GM18520 (cell line): ENCODE measurements around the gene TREML1.
"Not testable (repeated sequence)": the region's sequence is repeated elsewhere in the genome, so short reads cannot be mapped to it uniquely, and the experiment has no call there.

Source experiments
- ATAC-seq: cut with Tn5 transposase; IDR thresholded peaks from one replicate; pipeline ENCODE4 v1.9.1; 2021; ENCODE audit not compliant: unreplicated experiment

Gene TREML1

GRCh38 chr6:41153992-41154625 lies at the start of gene TREML1:
Gene TREML1, minus strand, starts transcription at chr6:41154347. Its CDS starts 59 bp downstream, at chr6:41154288.
- no peak for ATAC-seq

- ATAC-seq = no peak
Measured at GRCh38 chr6:41201764-41202173, 47.6 kb upstream of the TREML1 start.

GRCh38 chr6:41200901-41201763 lies 47.0 kb upstream of the TREML1 start, which contains the start of gene TREML2:
Gene TREML2, minus strand, starts transcription at chr6:41201149. Its CDS starts 141 bp downstream, at chr6:41201008.
- no peak for ATAC-seq

GRCh38 chr6:41200296-41200900 lies 46.3 kb upstream of the TREML1 start:
- no peak for ATAC-seq

GRCh38 chr6:41199552-41200246 lies 45.6 kb upstream of the TREML1 start:
- peak; percentile 47 for ATAC-seq

GRCh38 chr6:41197234-41197633 lies 43.1 kb upstream of the TREML1 start:
- no peak for ATAC-seq

- ATAC-seq = no peak
Measured at GRCh38 chr6:41194386-41194785, 40.2 kb upstream of the TREML1 start.

- ATAC-seq = no peak
Measured at GRCh38 chr6:41193884-41194283, 39.7 kb upstream of the TREML1 start.

GRCh38 chr6:41193171-41193734 lies 39.1 kb upstream of the TREML1 start:
- ATAC-seq = no peak

- ATAC-seq = no peak
Measured at GRCh38 chr6:41191569-41191968, 37.4 kb upstream of the TREML1 start.

- ATAC-seq = no peak
Measured at GRCh38 chr6:41190791-41191190, 36.6 kb upstream of the TREML1 start.

- ATAC-seq = no peak
Measured at GRCh38 chr6:41189967-41190366, 35.8 kb upstream of the TREML1 start.

GRCh38 chr6:41189046-41189445 lies 34.9 kb upstream of the TREML1 start:
- not testable (repeated sequence) for ATAC-seq

GRCh38 chr6:41187924-41188886 lies 34.1 kb upstream of the TREML1 start:
- no peak for ATAC-seq

GRCh38 chr6:41186031-41186562 lies 31.9 kb upstream of the TREML1 start:
- no peak for ATAC-seq

GRCh38 chr6:41184761-41185160 lies 30.6 kb upstream of the TREML1 start:
- no peak for ATAC-seq

GRCh38 chr6:41182069-41183034 lies 28.2 kb upstream of the TREML1 start:
- ATAC-seq = peak; percentile 41

GRCh38 chr6:41181566-41181965 lies 27.4 kb upstream of the TREML1 start:
- no peak for ATAC-seq
